DMS79 (cell line): ENCODE measurements around the gene TLCD3B.
A peak's percentile ranks its signal among the peaks of the same experiment; 100 is the strongest.
"Not testable (repeated sequence)": the region's sequence is repeated elsewhere in the genome, so short reads cannot be mapped to it uniquely, and the experiment has no call there.

Source experiments
- DNase-seq: peaks from one replicate; lab custom pipeline; 2025; lab: John Stamatoyannopoulos, UW

TLCD3B gene

DNA sequence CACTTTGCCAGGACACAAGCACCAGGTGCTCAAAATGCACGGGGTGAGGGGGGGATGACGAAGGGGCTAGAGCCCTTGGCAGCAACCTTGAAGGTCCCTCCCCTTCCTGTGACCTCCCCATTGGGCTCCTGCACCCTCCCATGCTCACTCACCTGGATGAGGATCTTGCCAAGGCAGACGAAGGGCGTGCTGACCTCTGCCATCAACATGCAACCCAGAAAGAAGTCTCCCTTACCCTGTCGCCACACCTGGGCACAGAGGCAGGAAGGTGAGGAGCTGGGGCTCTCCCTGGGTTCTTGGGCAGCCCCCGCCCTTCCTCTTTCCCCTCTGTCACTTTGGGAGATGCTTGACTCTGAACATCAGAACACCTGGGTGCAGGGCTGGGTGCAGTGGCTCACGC is 5.5 kb downstream of the TLCD3B start:
- DNase-seq: no peak

DNA sequence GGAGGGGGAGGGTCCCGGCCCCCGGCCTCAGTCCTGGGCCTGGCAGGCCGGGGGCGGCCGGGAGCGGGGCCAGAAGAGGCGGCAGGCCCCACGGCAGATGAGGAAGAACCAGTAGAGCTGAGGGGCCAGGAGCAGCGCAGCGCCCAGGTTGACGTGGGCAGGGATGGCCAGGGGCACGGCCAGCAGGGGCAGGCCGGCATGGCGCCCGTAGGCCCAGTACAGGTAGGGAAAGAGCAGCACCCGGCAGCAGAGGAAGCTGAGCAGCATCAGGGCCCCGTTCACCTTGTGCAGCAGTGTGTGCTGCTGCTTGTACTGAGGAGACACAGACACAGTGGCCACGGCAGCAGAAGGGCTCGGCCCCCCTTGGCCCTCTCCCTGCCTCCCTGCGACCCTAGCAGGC is 5.9 kb downstream of the TLCD3B start:
- no peak for DNase-seq

DNA sequence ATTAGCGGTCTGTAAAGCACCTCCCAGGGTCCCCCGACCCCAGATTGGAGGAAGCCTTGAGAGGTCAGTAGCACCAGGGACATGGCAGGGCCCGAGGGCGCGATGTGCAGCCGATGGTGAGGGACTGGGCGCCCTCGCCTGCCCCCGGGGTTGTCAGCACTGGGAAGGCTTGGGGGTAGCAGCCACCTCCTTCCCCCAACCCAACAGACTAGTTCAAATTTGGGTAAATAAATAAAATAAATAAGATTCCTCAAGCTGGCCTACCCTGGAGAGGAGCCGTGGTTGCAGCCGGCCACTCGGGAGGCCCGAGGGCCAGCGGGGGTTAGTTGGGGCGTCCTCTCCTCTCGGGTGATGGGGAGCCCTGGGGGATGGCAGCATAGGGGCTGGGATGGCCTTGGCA is 6.6 kb downstream of the TLCD3B start:
- no peak for DNase-seq

DNA sequence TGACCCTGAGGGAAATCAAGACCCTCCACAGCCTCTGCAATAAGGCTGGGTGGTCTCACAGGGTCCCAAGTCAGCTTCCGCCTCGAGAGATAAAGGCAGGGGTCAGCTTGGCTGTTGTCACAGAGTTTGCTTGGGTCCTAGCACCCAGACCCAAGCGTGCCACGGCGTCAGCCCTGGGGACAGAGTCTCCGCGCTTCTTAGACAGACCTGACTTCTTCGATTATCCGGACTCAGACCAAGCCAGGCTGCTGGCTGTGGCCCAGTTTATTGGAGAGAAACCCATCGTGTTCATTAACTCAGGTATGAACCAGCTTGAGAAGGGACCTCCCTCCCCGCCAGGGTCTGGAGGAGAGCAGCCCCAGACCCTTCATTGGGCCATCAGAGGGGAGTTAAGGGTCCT is 7.5 kb downstream of the TLCD3B start:
- no peak for DNase-seq

DNA sequence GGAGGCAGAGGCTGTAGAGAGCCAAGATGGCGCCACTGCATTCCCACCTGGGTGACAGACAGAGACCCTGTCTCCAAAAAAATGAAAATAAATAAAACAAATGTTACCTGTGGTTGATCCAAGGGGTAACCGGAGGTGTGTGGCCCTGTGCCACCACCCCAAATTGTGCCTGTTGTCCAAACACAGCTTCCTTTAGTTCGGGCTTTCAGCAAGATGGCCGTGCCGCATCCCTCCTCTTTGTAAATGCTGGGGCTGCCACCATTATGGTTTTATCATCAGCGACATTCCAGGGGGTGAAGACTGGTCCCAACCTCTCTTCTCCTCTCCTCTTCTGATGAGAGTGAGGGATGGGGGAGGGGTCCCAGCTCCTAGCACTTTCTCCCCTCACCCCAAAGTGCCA is 8.2 kb downstream of the TLCD3B start, which contains the start of gene C16orf92:
Gene C16orf92, plus strand, starts transcription at position 312 of the 400 bp plus-strand sequence. CDS start 143 bp downstream, outside the sequence.
- DNase-seq: no peak

DNA sequence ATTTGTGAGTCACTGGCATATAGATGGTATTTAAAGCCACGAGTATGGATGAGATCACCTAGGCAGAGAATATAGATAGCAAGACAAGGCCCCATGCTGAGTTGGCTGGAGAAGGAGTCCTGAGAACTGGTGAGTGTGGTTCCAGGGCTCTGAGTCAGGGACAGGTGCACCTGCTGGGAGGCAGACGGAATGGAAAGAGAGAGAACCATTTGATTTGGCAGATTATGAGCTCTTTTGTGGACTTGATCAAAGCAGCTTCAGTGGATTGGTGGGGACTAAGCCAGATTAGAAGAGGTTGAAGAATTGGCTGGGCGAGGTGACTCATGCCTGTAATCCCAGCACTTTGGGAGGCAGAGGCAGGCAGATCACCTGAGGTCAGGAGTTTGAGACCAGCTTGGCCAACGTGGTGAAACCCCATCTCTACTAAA is 12.3 kb downstream of the TLCD3B start:
- no peak for DNase-seq

DNA sequence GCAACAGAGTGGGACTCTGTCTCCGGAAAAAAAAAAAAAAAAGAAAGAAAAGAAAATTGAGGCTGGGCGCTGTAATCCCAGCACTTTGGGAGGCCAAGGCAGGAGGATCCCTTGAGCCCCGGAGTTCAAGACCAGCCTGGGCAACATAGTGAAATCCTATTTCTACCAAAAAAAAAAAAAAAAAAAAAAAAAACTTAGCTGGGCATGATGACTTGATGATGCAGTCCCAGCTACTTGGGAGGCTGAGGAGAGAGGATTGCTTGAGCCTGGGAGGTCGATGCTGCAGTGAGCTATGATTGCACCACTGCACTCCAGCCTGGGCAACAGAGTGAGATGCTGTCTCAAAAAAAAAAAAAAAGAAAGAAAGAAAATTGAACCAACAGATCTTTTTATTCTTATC is 13.1 kb downstream of the TLCD3B start:
- DNase-seq: not testable (repeated sequence)

DNA sequence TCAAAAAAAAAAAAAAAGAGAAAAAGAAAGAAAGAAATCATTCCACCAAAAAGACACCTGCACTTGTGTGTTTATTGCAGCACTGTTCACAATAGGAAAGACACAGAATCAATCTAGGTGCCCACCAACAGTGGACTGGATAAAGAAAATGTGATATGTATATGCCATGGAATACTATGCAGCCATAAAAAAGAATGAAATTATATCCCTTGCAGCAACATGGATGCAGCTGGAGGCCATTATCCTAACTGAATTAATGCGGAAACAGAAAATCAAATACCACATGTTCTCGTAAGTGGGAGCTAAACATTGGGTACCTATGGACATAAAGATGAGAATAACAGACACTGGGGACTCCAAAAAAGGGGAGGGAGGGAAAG is 13.8 kb downstream of the TLCD3B start:
- no peak for DNase-seq

DNA sequence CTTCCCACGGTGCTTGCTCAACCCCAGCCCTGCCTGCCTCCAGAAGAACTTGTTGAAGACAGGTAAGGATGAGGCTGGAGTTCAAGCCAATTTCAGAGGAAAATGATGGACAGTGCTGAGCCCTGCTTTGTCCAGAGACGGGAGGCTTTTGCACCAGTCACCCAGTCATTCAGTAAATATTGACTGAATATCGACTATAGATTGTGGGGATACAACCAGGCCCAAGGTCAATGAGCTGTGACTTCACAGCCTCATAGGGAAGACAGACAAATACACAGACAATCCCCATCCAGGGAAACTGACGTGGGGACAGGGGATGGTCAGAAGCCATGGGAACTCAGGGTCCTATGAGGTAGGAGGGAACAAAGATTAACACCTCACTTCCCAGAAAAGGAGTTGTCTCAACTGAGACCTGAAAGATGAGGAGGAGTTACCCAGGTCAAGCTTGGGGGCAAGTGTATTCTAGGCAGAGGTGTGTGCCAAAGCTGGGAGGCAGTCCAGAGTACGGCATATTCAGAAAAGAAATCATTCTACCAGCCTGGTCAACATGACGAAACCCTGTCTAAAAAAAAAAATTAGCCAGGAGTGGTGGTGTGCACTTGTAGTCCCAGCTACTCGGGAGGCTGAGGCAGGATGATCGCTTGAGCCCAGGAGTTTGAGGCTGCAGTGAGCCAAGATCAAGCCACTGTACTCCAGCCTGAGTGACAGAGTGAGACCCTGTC is 14.4 kb downstream of the TLCD3B start:
- DNase-seq: no peak

DNA sequence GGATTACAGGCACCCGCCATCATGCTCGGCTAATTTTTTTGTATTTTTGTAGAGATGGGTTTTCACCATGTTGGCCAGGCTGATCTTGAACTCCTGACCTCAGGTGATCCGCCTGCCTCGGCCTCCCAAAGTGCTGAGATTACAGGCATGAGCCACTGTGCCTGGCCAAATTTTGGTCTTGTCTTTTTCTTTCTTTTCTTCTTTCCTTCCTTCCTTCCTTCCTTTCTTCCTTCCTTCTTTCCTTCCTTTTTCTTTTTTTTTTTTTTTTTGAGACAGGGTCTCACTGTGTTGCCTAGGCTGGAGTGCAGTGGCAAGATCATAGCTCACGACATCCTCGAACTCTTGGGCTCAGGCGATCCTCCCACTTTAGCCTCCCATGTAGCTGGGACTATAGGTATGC is 15.6 kb downstream of the TLCD3B start:
- not testable (repeated sequence) for DNase-seq

DNA sequence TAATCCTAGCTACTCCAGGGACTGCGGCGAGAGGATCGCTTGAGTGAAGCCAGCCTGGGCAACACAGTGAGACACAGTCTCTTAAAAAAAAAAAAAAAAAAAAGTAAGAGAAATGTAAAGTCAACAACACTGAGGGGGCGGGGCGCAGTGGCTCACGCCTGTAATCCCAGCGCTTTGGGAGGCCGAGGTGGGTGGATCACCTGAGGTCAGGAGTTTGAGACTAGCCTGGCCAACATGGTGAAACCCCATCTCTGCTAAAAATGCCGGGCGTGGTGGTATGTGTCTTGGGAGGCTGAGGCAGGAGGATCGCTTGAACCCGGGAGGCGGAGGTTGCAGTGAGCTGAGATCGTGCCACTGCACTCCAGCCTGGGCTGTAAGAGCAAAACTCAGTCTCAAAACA is 18.5 kb downstream of the TLCD3B start:
- not testable (repeated sequence) for DNase-seq

DNA sequence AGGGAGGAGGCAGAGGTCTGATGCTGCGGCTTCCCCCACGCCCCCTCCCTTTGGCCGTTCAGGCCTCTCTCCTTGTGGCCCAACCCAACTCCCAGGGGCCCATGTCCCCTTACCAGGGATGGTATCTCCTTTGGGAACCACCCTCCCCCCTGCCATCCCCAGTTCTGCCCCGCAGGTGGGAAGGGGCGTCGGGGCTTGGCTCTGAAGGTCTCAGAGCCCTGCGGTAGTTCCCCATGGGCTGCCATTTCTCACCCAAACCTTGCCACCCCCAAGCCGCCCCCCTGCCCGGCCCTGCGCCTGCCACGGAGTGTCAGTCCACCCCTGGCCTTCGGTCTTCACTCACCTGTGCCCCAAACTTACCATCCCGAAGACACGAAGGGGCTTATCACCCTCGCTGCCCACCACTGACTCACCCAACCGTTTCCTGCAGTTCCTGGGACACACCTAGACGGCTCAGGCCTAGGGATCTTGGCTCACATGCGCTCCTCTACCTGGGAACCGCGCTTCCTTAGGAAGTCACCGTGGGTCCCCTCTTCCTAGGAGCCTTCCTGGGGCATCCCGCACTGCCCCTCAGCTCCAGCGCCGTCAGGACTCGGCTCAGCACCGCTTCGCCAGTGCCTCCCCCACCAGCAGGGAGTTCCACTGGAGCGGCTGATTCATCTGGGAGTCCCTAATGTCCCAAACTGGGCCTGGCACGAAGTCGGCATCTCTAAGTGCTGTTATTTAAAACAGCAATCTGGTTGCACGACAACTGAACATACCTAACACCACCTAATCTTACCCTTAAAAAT is 19.2 kb downstream of the TLCD3B start:
- DNase-seq: no peak

DNA sequence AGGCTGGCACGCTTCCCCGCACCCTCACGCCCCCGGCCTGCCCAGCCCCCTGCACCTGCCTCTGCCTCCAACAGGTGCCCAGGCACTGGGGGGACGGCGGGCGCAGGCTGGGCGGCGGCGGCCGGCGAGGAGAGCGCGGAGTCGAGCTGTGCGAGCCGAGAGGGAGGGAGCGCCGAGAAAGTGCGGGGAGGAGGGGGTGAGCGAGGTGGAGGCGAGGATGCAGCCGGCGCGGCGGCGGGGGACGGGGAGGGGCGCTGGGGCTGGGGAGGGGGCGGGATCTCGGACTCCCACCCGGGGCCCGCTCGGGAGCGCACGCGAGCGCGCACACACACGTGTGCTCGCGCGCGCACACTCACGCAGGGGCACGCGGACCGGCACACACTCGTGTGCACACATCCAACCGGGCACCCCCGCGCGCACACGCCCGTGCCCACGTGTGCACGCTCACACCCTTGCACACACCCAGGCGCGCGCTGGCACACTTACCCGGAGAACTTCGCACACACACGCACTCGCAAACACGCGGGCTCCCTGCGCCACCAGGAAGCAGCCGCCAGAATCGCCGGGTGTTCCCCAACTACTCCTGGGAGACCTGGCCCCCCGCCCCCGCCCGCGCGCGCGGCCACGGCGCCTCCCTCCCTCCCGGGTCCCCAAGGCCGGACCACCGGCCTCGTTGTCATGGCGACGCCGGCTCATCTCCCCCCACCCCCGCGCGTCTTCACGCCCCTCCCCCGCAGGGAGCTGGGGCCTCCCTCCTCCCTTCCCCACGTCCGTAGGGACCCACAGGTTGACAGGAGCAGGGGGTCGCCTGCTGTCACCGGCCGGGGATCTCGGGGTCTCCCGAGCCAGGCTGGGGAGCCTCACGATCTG is 20.0 kb downstream of the TLCD3B start, which contains the start of gene DOC2A:
Gene DOC2A, minus strand, starts transcription at position 184 of the 870 bp plus-strand sequence. CDS start 805 bp downstream, outside the sequence.
- peak; percentile 26 for DNase-seq

DNA sequence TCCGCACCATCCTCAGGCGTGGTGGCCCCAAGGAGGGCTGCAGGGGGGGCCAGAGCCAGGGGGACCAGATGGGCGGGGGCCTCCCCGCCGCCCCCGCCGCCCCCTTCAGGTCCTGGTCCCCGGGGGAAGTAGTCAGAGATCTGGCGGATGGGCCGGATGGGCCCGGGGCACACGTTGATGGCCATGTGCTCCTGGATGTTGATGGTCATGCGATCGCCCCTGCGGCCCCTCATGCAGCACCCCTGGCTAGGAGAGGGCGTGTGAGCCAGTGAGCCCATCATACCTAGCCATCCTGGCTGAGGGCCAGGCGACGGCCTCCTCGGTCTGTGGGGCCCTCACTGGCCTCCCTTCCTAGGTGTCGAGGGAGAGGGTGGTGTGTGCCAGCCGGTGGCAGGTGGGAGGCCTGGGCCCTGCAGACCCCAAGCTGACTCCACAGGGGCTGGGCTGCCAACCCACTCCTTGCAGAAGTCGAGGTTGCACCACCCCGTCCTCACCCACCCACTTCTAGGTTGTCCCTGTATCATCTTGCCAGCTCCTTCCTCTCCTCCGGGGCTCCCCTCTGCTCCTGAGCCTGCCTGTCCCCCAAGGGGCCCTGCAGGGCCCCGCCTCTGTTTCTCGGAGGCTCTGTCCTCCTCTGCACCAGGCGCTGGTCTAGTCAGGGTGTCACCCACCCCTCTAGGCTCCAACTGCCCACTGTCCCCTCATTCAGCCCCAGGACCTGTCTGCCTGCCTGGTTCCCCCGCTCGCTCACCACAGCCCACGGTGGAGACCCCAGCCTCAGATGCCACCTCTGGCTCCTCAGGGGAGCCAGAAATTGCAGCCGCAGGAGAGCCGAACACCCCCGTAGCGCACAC is 20.9 kb downstream of the TLCD3B start:
- no peak for DNase-seq

DNA sequence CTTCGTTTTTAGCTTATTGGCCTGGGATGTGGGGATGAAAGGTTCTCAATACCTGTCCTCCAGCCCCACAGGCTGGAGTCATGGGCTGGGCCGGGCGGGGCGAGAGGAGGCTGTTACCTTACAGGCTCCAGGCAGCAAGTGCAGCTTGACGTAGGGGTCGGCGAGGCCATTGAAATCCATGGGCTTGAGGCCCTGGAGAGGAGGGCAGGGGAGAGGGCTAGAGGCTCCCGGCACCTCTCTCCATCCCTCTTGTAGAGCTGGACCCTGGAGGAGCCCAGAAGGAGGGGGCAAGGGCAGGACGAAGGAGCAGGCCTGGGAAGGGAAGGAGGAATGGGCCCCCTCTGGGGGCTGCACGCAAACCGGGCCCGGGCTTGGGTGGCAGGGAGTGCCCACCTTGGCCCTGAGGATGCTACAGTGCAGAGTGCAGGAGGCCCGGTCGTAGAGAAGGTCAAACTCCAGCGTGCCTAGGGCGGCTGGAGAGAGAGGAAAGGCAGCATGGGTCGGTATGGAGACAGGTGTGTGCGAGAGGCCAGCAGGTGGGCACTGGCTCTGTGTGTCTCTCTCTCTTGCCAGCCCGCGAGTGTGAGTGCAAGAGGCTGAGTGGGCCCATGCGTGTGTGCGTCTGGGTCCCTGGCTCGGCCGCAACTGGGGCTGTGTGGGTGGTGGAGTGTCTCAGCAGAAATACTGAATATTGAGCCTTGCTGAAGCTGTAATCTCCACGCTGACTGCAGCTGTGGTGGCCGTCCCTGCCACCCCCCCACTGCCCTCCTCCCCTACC is 21.8 kb downstream of the TLCD3B start:
- no peak for DNase-seq

DNA sequence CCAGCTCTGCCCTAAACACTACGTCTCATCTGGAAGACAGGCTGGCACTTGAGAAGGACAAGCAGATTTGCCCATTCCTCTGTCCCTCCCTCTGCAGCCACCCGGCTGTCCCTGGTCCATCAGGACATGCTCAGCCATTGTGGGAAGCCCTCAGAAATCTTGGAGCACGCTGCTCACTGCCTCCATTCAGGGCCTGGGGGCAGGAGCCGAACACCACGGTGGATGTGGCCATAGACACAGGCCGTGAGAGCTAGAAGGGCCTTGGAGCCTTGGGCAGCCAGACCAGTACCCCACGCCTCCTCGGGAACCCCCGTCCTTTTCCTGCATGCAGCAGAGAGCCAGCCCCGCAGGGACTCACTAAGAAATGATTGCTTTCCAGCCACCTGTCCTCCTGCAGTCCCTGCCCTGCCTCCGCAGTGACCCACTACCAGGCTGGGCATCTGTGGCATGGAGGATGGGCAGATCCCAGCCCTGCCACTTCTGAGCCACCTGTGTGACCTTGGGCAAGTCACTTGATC is 23.6 kb downstream of the TLCD3B start:
- no peak for DNase-seq

DNA sequence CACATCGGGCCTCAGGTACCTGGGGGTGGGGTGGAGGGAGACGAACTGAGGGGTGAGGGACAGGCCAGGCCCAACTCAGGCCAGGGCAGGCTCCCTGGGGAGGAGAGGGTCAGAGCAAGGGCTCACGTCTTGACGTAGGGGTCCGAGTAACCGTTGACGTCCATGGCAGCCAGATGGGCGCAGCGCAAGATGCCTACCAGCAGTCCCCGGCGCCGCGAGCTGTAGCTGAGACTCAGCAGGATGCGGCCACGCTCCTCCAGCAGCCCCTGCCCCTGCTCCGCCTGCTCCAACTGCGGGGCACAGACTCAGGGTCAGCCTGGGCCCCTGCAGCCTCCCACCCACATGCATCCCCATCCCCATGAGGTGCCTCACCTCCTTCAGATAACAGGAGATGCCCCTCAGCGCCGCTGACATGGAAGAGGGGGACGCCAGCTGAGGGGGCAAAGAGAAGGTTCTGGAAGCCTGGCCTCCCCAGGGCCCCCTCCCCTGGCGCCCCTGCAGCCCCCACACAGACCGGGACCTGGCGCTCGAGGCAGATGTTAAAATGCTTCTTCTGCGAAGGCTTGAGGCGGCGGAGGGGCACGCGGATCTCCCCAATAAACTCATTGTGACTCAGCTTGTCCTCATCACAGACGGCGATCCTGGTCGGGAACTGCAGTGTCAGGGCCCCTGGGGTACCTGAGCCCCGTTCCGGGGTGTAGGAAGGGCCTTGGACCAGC is 24.3 kb downstream of the TLCD3B start:
- no peak for DNase-seq

DNA sequence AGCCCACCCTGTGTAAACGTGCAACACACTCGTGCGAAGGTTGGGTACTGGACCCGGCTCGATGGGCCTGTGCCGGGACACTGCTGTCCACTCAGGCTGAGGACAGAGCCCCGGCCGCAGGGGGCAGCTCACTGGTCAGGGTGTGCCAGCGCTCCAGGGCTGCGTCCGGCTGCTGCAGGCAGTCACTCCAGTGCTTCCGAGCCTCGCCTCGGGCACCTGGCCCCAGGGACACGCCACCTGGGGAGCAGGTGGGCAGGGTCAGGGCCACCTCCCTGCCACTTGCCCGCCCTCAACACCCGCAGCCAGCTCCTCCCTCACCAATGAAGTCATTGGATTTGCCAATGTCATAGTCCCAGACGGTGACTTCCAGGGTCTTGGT is 25.0 kb downstream of the TLCD3B start:
- DNase-seq: no peak

DNA sequence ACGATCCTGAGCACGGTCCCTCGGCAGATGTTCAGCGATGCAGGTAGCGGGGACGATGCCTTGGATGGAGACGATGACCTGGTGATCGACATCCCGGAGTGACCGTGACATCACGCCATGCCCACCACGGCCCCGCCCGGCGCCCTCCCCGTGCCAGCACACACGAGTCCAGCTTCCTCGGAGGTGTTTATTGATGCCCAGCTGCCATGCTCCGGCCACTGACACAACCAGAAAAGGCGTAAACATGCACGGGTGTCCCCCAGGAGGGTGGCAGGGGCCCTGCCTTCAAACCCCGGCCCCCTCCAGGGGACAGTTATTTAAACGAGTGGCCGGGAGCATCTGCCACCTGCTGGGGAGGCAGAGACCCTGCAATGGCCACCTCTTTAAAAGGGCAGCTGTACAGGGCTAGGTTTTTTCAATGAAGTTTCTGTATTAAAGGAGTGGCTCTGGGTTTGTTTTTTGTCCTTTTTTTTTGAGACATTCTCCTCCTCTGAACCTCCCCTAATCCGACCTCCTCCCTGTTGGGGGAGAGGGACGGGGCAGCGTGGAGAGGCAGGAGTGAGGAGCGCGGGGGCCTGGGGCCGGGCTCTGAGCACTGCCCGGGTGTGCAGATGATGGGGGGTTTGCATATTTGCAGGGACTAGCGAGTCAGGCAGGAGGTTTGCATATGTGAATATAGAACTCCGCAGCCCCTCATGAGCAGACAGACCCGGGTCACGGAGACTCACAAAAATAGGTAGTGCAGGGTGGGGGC is 25.6 kb downstream of the TLCD3B start:
- DNase-seq: peak; percentile 57
